RWPE2 (cell line): ENCODE measurements around the gene CDKN1A.
"Not testable (repeated sequence)": the region's sequence is repeated elsewhere in the genome, so short reads cannot be mapped to it uniquely, and the experiment has no call there.

Experiments used
- ATAC-seq: fragments of 200-7000 bp; cut with Tn5 transposase; 3 replicates; pipeline ENCODE4 v1.9.1; 2021; ENCODE audit warnings: low read depth
- DNase-seq: peaks from one replicate; pipeline ENCODE4 v3.0.0-alpha.2; 2020; ENCODE audit warnings: low spot score
- H3K27ac ChIP-seq: fragments of 450-650 bp; 2 replicates; pipeline ENCODE4 v1.5.1; 2017; ENCODE audit warnings: mild to moderate bottlenecking; ENCODE audit not compliant: poor library complexity, severe bottlenecking
- H3K27me3 ChIP-seq: fragments of 250-450 bp; sonication (Bioruptor Pico); 2 replicates; pipeline ENCODE4 v1.5.1; 2021; ENCODE audit warnings: mild to moderate bottlenecking, moderate library complexity; ENCODE audit not compliant: insufficient read depth, poor library complexity, severe bottlenecking
- H3K36me3 ChIP-seq: fragments of 250-450 bp; sonication (Bioruptor Pico); 2 replicates; pipeline ENCODE4 v1.5.1; 2020; ENCODE audit warnings: low read depth, mild to moderate bottlenecking, moderate library complexity
- H3K4me1 ChIP-seq: fragments of 250-450 bp; sonication (Bioruptor Pico); 2 replicates; pipeline ENCODE4 v1.5.1; 2021; ENCODE audit warnings: mild to moderate bottlenecking, moderate library complexity; ENCODE audit not compliant: insufficient read depth, poor library complexity, severe bottlenecking
- H3K4me3 ChIP-seq: fragments of 250-450 bp; sonication (Bioruptor Pico); 2 replicates; pipeline ENCODE4 v1.5.1; 2021; ENCODE audit warnings: mild to moderate bottlenecking, moderate library complexity; ENCODE audit not compliant: severe bottlenecking
- H3K9me3 ChIP-seq: fragments of 250-450 bp; sonication (Bioruptor Pico); 2 replicates; pipeline ENCODE4 v1.5.1; 2021; ENCODE audit warnings: mild to moderate bottlenecking, moderate library complexity; ENCODE audit not compliant: severe bottlenecking
- CTCF ChIP-seq: fragments of 450-650 bp; IDR thresholded peaks from one replicate; pipeline ENCODE4 v1.5.1; 2017; ENCODE audit warnings: mild to moderate bottlenecking, moderate library complexity; ENCODE audit not compliant: poor library complexity, severe bottlenecking

Gene CDKN1A

GRCh38 chr6:36721369-36722140 is 43.0 kb downstream of the CDKN1A start:
- Histone ChIP-seq H3K27me3 (no peaks in the 10 kb centered on the region), H3K27ac (no peak overlapping the region), H3K36me3 (no peaks in the 10 kb centered on the region), H3K9me3 (no peaks in the 10 kb centered on the region), H3K4me1 (peaks cover 4% of the 10 kb centered on the region), H3K4me3 (no peak overlapping the region)
- DNase-seq = peak; percentile 57
- ATAC-seq = no peak
- no peak for TF ChIP-seq CTCF

- Histone ChIP-seq H3K4me3 (no peak overlapping the region), H3K36me3 (no peaks in the 10 kb centered on the region), H3K27me3 (no peaks in the 10 kb centered on the region), H3K9me3 (no peaks in the 10 kb centered on the region), H3K4me1 (no peaks in the 10 kb centered on the region), H3K27ac (no peak overlapping the region)
- no peak for TF ChIP-seq CTCF
- no peak for DNase-seq
- no peak for ATAC-seq
Observed at GRCh38 chr6:36722365-36722764, 43.9 kb downstream of the CDKN1A start.

- no peak overlapping the region for H3K27ac ChIP-seq
- H3K27me3 ChIP-seq = no peaks in the 10 kb centered on the region
- ATAC-seq (no peak), DNase-seq (no peak)
- H3K36me3 ChIP-seq = no peaks in the 10 kb centered on the region
- no peak overlapping the region for H3K4me3 ChIP-seq
- no peaks in the 10 kb centered on the region for H3K4me1 ChIP-seq
- TF ChIP-seq CTCF = no peak
- no peaks in the 10 kb centered on the region for H3K9me3 ChIP-seq
Observed at GRCh38 chr6:36722879-36723278, 44.4 kb downstream of the CDKN1A start.

- not testable (repeated sequence) for H3K36me3 ChIP-seq, H3K9me3 ChIP-seq, ATAC-seq, H3K4me1 ChIP-seq, H3K4me3 ChIP-seq, H3K27ac ChIP-seq, DNase-seq, H3K27me3 ChIP-seq
Observed at GRCh38 chr6:36723992-36724391, 45.5 kb downstream of the CDKN1A start.

GRCh38 chr6:36724514-36725390 is 46.2 kb downstream of the CDKN1A start:
- H3K27ac ChIP-seq = no peak overlapping the region
- H3K4me3 ChIP-seq = no peak overlapping the region
- DNase-seq = no peak
- H3K4me1 ChIP-seq = no peaks in the 10 kb centered on the region
- H3K9me3 ChIP-seq = no peaks in the 10 kb centered on the region
- no peaks in the 10 kb centered on the region for H3K27me3 ChIP-seq
- peak; percentile 89 for TF ChIP-seq CTCF
- ATAC-seq = peak; percentile 80
- H3K36me3 ChIP-seq = no peaks in the 10 kb centered on the region
